H1 (cell line): Measurements from ENCODE around the gene ZIC5. TPM values are rescaled to one million over a fixed set of nuclear protein-coding genes. Genes with fewer than 3 reads are reported as not detected.

Source experiments
- ATF2 ChIP-seq: IDR thresholded peaks from 2 replicates; pipeline ENCODE4 v1.6.1; 2012; ENCODE audit warnings: low read length, inconsistent platforms
- BACH1 ChIP-seq: IDR thresholded peaks from 2 replicates; pipeline ENCODE4 v1.6.1; 2012; ENCODE audit warnings: low read length, improper control_type of control experiment
- BCL11A ChIP-seq, 2 experiments: IDR thresholded peaks; one replicate each; pipeline ENCODE4 v1.6.1; 2011; ENCODE audit warnings: low read depth in 2 of 2, low read length in 2 of 2, mild to moderate bottlenecking in 2 of 2
- EGR1 ChIP-seq: IDR thresholded peaks from 2 replicates; pipeline ENCODE4 v1.6.1; 2011; ENCODE audit warnings: low read depth, low read length, borderline replicate concordance
- GABPA ChIP-seq: IDR thresholded peaks from 2 replicates; pipeline ENCODE4 v1.6.1; 2011; ENCODE audit warnings: mild to moderate bottlenecking, low read length, moderate library complexity, borderline replicate concordance; ENCODE audit not compliant: insufficient read depth
- GTF2F1 ChIP-seq: IDR thresholded peaks from 2 replicates; pipeline ENCODE4 v1.6.1; 2012; ENCODE audit warnings: low read depth, low read length, improper control_type of control experiment, borderline replicate concordance
- HDAC2 ChIP-seq, 2 experiments: fragments of 300-600 bp in 1 of 2; sonication (generic) in 1 of 2; IDR thresholded peaks; 2 replicates each; pipeline ENCODE4 v1.6.1; 2011 to 2012; ENCODE audit warnings: low read depth in 2 of 2, low read length in 2 of 2, mild to moderate bottlenecking in 2 of 2, moderate library complexity in 2 of 2, borderline replicate concordance in 1 of 2, inconsistent platforms in 1 of 2
- HDAC6 ChIP-seq: IDR thresholded peaks from one replicate; pipeline ENCODE4 v1.7.1; 2012; ENCODE audit warnings: low read depth, mild to moderate bottlenecking, inconsistent platforms, low read length, moderate library complexity
- KDM1A ChIP-seq: fragments of 200-600, 300-600 bp; sonication (generic); IDR thresholded peaks from 2 replicates; pipeline ENCODE4 v1.7.1; 2016; ENCODE audit warnings: mild to moderate bottlenecking, low read length, borderline replicate concordance
- KDM4A ChIP-seq: IDR thresholded peaks from one replicate; pipeline ENCODE4 v1.7.1; 2012; ENCODE audit warnings: low read depth, mild to moderate bottlenecking, moderate library complexity, low read length, inconsistent platforms; ENCODE audit not compliant: severe bottlenecking
- KDM5A ChIP-seq: fragments of 200-600 bp; IDR thresholded peaks from 2 replicates; pipeline ENCODE4 v1.7.1; 2012; ENCODE audit warnings: mild to moderate bottlenecking, low read length, inconsistent platforms, mixed read lengths
- MAX ChIP-seq: IDR thresholded peaks from 2 replicates; pipeline ENCODE4 v1.6.1; 2012; ENCODE audit warnings: inconsistent platforms
- PHF8 ChIP-seq: fragments of 200-600 bp; sonication (generic); conservative IDR thresholded peaks from 2 replicates; pipeline ENCODE4 v1.7.1; 2012; ENCODE audit warnings: low read depth, mild to moderate bottlenecking, inconsistent platforms, low read length, moderate library complexity
- POLR2A ChIP-seq, 2 experiments: IDR thresholded peaks; 1 replicate in 1 of 2; 2 replicates in 1 of 2; pipeline ENCODE4 v1.6.1; 2011; ENCODE audit warnings: low read depth in 2 of 2, low read length in 2 of 2, mild to moderate bottlenecking in 2 of 2; ENCODE audit errors: control extremely low read depth in 1 of 2
- POU5F1 ChIP-seq: IDR thresholded peaks from 2 replicates; pipeline ENCODE4 v1.6.1; 2011; ENCODE audit warnings: low read depth, mild to moderate bottlenecking, low read length, moderate library complexity
- RFX5 ChIP-seq: IDR thresholded peaks from 2 replicates; pipeline ENCODE4 v1.6.1; 2011; ENCODE audit warnings: low read depth, low read length, improper control_type of control experiment, borderline replicate concordance
- RXRA ChIP-seq: IDR thresholded peaks from 2 replicates; pipeline ENCODE4 v1.6.1; 2011; ENCODE audit warnings: low read depth, mild to moderate bottlenecking, low read length, moderate library complexity; ENCODE audit not compliant: insufficient read depth
- SP4 ChIP-seq: IDR thresholded peaks from 2 replicates; pipeline ENCODE4 v1.6.1; 2012; ENCODE audit warnings: low read length, inconsistent platforms
- SUZ12 ChIP-seq: fragments of 200-600 bp; sonication (generic); IDR thresholded peaks from 2 replicates; pipeline ENCODE4 v1.6.1; 2012; ENCODE audit warnings: mild to moderate bottlenecking, inconsistent platforms, low read length, moderate library complexity, mixed read lengths
- TAF1 ChIP-seq: IDR thresholded peaks from 2 replicates; pipeline ENCODE4 v1.6.1; 2011; ENCODE audit warnings: mild to moderate bottlenecking, low read depth, low read length
- TAF7 ChIP-seq: optimal IDR thresholded peaks from 2 replicates; pipeline ENCODE3; 2011; ENCODE audit warnings: low read depth, mild to moderate bottlenecking, inconsistent platforms, low read length, moderate library complexity, borderline replicate concordance
- TCF12 ChIP-seq: IDR thresholded peaks from 2 replicates; pipeline ENCODE4 v1.6.1; 2011; ENCODE audit warnings: low read depth, mild to moderate bottlenecking, low read length
- polyA plus RNA-seq, 7 experiments: library from polyadenylated mRNA; depleted of rRNA in 3 of 7; stranded (reverse) in 5 of 7; unstranded in 2 of 7; fragments of >200 nt in 5 of 7; fragments of 200-250 nt in 2 of 7; gene quantifications; 1 replicate in 5 of 7; 2 replicates in 1 of 7; 4 replicates in 1 of 7; pipeline versions ENCODE4 v1.2.1 to v1.2.3, GENCODE V29; 2011 to 2013; ENCODE audit warnings: missing spikeins in 2 of 7, mixed read lengths in 2 of 7
- total RNA-seq: library from RNA; stranded (reverse); fragmentation: NEBNext Ultra II Directional; extraction: Animal tissue kit (Norgen Biotek cat#: 25700); gene quantifications from 2 replicates; pipeline ENCODE4 v1.2.1, GENCODE V29; 2021

ZIC5 gene
- total and polyA plus RNA-seq, 2 of the 8 experiments (the other 6 are each of a cell fraction or from before 2014, with no cell fraction given): 14.2 to 52.7 TPM

DNA sequence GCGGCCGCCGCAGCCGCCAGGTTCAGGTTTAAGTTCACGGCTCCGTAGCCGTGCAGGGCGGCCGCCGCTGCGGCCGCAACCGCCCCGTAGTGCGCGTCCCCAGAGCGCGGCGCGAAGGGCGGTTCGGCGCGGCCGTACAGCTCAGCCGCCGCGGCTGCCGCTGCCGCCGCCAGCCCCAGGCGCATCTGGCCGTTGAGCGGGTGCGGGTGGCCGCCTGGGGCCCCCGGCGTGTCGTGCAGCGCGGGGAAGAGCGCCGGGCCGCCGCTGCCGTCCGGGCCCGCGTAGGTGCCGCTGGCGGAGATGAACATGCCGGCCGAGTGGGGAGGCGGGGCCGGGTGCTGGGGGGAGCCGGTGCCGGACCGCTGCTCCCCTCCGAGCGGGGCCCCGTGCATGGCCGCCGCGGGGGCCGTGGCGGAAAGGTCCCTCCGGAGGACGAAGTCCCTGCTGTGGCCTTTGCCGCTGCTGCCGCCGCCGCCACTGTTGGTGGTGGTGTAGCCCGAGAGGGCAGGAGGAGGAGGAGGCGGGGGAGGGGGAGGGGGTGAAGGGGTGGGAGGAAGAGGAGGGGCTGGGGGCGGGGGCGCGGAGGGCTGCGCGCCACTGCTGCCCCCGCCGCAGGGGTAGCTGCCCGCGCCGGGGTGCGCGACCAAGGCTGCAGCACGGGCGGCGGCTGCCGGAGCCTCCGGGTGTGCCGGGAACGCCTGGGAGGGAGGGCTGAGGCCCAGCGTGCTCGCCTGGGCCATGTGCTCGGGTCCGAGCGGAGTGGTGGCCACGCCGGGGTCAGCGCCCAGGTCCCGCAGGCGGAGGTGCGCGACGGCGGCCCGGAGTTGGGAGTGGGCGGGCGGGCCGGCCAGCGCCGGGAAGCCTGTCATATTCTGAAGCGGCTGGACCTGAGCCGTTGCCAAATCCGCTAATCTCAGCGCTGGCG, 654 bp downstream of the ZIC5 start (continued):
- TF ChIP-seq BCL11A (IDR thresholded peaks at IDR 0.05; ENCODE audit: low read depth in 2 of 2, low read length in 2 of 2) (no peak), EGR1 (no peak), MAX (peak; percentile 96), TCF12 (no peak), HDAC6 (no peak), BACH1 (no peak), HDAC2 (IDR thresholded peaks at IDR 0.05; ENCODE audit: borderline replicate concordance in 1 of 2, low read depth in 2 of 2, low read length in 2 of 2) (no peak), TAF7 (no peak), SUZ12 (0 out of 2 replicates have a peak, but pooled peaks have one; percentile 11), PHF8 (peak; percentile 55), ATF2 (no peak), GTF2F1 (no peak), POLR2A (IDR thresholded peaks at IDR 0.05; ENCODE audit: control extremely low read depth in 1 of 2, low read depth in 2 of 2, low read length in 2 of 2) (0 out of 3 replicates have a peak, but pooled peaks of 1 of the 2 experiments have one; percentile 56), KDM4A (peak; percentile 54), KDM1A (peak; percentile 8; the same call in 1 of the 2 replicates), KDM5A (no peak), RFX5 (no peak), GABPA (no peak), SP4 (no peak), POU5F1 (no peak), TAF1 (peak; percentile 59; the same call in 1 of the 2 replicates), RXRA (no peak)
